A673 (cell line): ENCODE measurements around the gene SPRR2A. TPM values are rescaled to one million over a fixed set of nuclear protein-coding genes. Genes with fewer than 3 reads are reported as not detected.
"Not testable (repeated sequence)": the region's sequence is repeated elsewhere in the genome, so short reads cannot be mapped to it uniquely, and the experiment has no call there.

ENCODE experiments used
- BruUV-seq: library from RNA; stranded (reverse); fragments of 400-500 nt; replicated peaks from 2 replicates; lab custom pipeline; 2021; lab: Mats Ljungman, UMichigan
- CTCF ChIA-PET: fragments of 300-600 bp; sonication (Branson Sonifier 250); formaldehyde crosslinking; loops from one replicate; lab custom pipeline; 2022; ENCODE audit warnings: antibody characterized with exemption; lab: Charles Lee
- POLR2A ChIA-PET: fragments of 300-600 bp; sonication (Branson Sonifier 250); formaldehyde crosslinking; loops from one replicate; lab custom pipeline; 2022; ENCODE audit warnings: antibody characterized with exemption; ENCODE audit not compliant: low non-redundant PET; lab: Charles Lee
- DNase-seq: peaks from one replicate; pipeline ENCODE4 v3.0.0-alpha.2; 2015; ENCODE audit warnings: low spot score
- H3K27ac ChIP-seq: fragments of 200-600 bp; sonication (generic); 2 replicates; pipeline ENCODE4 v1.5.1; 2016; ENCODE audit warnings: mixed run types, low read depth, mild to moderate bottlenecking, mixed read lengths, antibody characterized with exemption, low read length; ENCODE audit not compliant: poor library complexity, severe bottlenecking
- H3K27me3 ChIP-seq: fragments of 200-600 bp; sonication (generic); replicated peaks from 2 replicates; pipeline ENCODE4 v1.6.1; 2017; ENCODE audit warnings: mixed run types, low read depth, mild to moderate bottlenecking, mixed read lengths, antibody characterized with exemption, low read length; ENCODE audit not compliant: insufficient read depth, poor library complexity
- H3K36me3 ChIP-seq: fragments of 200-600 bp; sonication (generic); 2 replicates; pipeline ENCODE4 v1.6.1; 2016; ENCODE audit warnings: mixed run types, mild to moderate bottlenecking, mixed read lengths, antibody characterized with exemption, low read length; ENCODE audit not compliant: insufficient read depth, poor library complexity, severe bottlenecking
- H3K4me1 ChIP-seq: fragments of 200-600 bp; sonication (generic); 2 replicates; pipeline ENCODE4 v1.6.1; 2017; ENCODE audit warnings: mixed run types, mild to moderate bottlenecking, mixed read lengths, antibody characterized with exemption, low read length; ENCODE audit not compliant: insufficient read depth, poor library complexity, severe bottlenecking
- H3K4me3 ChIP-seq: fragments of 200-600 bp; sonication (generic); 2 replicates; pipeline ENCODE4 v1.5.1; 2016; ENCODE audit warnings: low read depth, mixed run types, mild to moderate bottlenecking, mixed read lengths, low read length; ENCODE audit not compliant: poor library complexity, severe bottlenecking
- H3K9me3 ChIP-seq: fragments of 200-600 bp; sonication (generic); 2 replicates; pipeline ENCODE4 v1.6.1; 2016; ENCODE audit warnings: mixed run types, low read depth, mild to moderate bottlenecking, mixed read lengths, antibody characterized with exemption, low read length; ENCODE audit not compliant: poor library complexity, severe bottlenecking
- CTCF ChIP-seq: fragments of 300-800, 200-600 bp; sonication (generic); conservative IDR thresholded peaks from 2 replicates; pipeline ENCODE4 v1.5.1; 2017; ENCODE audit warnings: low read depth, mild to moderate bottlenecking, antibody characterized with exemption, low read length, moderate library complexity, mixed read lengths
- EZH2 ChIP-seq: fragments of 200-600 bp; sonication (generic); IDR thresholded peaks from 2 replicates; pipeline ENCODE4 v1.6.1; 2017; ENCODE audit warnings: borderline replicate concordance, low read depth, mild to moderate bottlenecking, mixed read lengths, antibody characterized with exemption, low read length; ENCODE audit not compliant: poor library complexity, severe bottlenecking
- intact Hi-C: fragments of 100-400 bp; cut with micrococcal nuclease; formaldehyde crosslinking; loops from one replicate; pipeline ENCODE4 v1.10.0; 2022; ENCODE audit not compliant: unreplicated experiment
- total RNA-seq: library from RNA; stranded (reverse); gene quantifications from 2 replicates; pipeline ENCODE4 v1.2.3, GENCODE V29; 2021

The SPRR2A gene
- total RNA-seq, 1 experiment from 2014 or later, result not detected

GRCh38 chr1:153023109-153023508 lies 34.2 kb downstream of the SPRR2A start:
- POLR2A ChIA-PET, result no interaction called here
- intact Hi-C loops, result no loop called here
- no peak overlapping the region for H3K4me3 ChIP-seq
- no peak for DNase-seq
- BruUV-seq, result no TSS peak
- no peak for TF ChIP-seq EZH2
- no peak for TF ChIP-seq CTCF
- CTCF ChIA-PET, result no interaction called here
- H3K27ac ChIP-seq, result no peak overlapping the region
- H3K36me3 ChIP-seq, result no peaks in the 10 kb centered on the region
- peaks cover 5% of the 10 kb centered on the region for H3K27me3 ChIP-seq
- no peaks in the 10 kb centered on the region for H3K9me3 ChIP-seq
- no peaks in the 10 kb centered on the region for H3K4me1 ChIP-seq

- BruUV-seq, H3K36me3 ChIP-seq, H3K4me1 ChIP-seq, intact Hi-C loops, H3K9me3 ChIP-seq, DNase-seq, H3K27me3 ChIP-seq, CTCF ChIA-PET, H3K4me3 ChIP-seq, POLR2A ChIA-PET, H3K27ac ChIP-seq: not testable (repeated sequence)
Observed at GRCh38 chr1:153022340-153022739, 35.0 kb downstream of the SPRR2A start.

GRCh38 chr1:153021829-153022228 lies 35.5 kb downstream of the SPRR2A start:
- H3K27ac ChIP-seq, H3K36me3 ChIP-seq, DNase-seq, CTCF ChIA-PET, POLR2A ChIA-PET, H3K9me3 ChIP-seq, H3K4me3 ChIP-seq, H3K4me1 ChIP-seq, BruUV-seq, H3K27me3 ChIP-seq, intact Hi-C loops: not testable (repeated sequence)

- intact Hi-C loops, H3K4me3 ChIP-seq, H3K27me3 ChIP-seq, H3K27ac ChIP-seq, DNase-seq, POLR2A ChIA-PET, BruUV-seq, H3K4me1 ChIP-seq, CTCF ChIA-PET, H3K9me3 ChIP-seq, H3K36me3 ChIP-seq: not testable (repeated sequence)
Observed at GRCh38 chr1:153011235-153011758, 46.0 kb downstream of the SPRR2A start.

Other genes with a start within 250 kb of the SPRR2A start
- not detected in 2 replicates for gene LCE1B, start 245.5 kb downstream of the SPRR2A start, total RNA-seq
- gene LCE1A, start 230.0 kb downstream of the SPRR2A start, total RNA-seq, result not detected in 2 replicates
- gene LCE6A, start 214.7 kb downstream of the SPRR2A start, total RNA-seq, result not detected in 2 replicates
- gene LCE7A, start 197.5 kb downstream of the SPRR2A start, total RNA-seq, result not detected in 2 replicates
- not detected in 2 replicates for gene SMCP, start 179.2 kb downstream of the SPRR2A start, total RNA-seq
- not detected in 2 replicates for gene IVL, start 149.0 kb downstream of the SPRR2A start, total RNA-seq
- not detected in 2 replicates for gene SPRR5, start 110.3 kb downstream of the SPRR2A start, total RNA-seq
- not detected in 2 replicates for gene SPRR4, start 86.9 kb downstream of the SPRR2A start, total RNA-seq
- gene SPRR1A, start 73.4 kb downstream of the SPRR2A start, total RNA-seq, result not detected in 2 replicates
- not detected in 2 replicates for gene SPRR3, start 55.8 kb downstream of the SPRR2A start, total RNA-seq
- gene SPRR1B, start 26.3 kb downstream of the SPRR2A start, total RNA-seq, result not detected in 2 replicates
- 0.62 TPM in 1 of 2 replicates, not detected in the other for gene SPRR2D, start 16.4 kb downstream of the SPRR2A start, total RNA-seq
- not detected in 2 replicates for gene SPRR2B, start 14.1 kb upstream of the SPRR2A start, total RNA-seq
- not detected in 2 replicates for gene SPRR2E, start 37.0 kb upstream of the SPRR2A start, total RNA-seq
- gene SPRR2F, start 56.0 kb upstream of the SPRR2A start, total RNA-seq, result not detected in 2 replicates
- not detected in 2 replicates for gene SPRR2G, start 93.4 kb upstream of the SPRR2A start, total RNA-seq
- not detected in 2 replicates for gene LELP1, start 145.9 kb upstream of the SPRR2A start, total RNA-seq
- gene PRR9, start 160.1 kb upstream of the SPRR2A start, total RNA-seq, result not detected in 2 replicates
- gene LORICRIN, start 202.2 kb upstream of the SPRR2A start, total RNA-seq, result not detected in 2 replicates